Inflammatory macrophage treated with lipopolysaccharide for 1 hour (primary cell): Measurements from ENCODE around the gene SULT1B1.

ENCODE experiments used
- DNase-seq, 2 donors: peaks; one replicate each; pipeline ENCODE4 v3.0.0-alpha.2; 2020 to 2022

SULT1B1 gene

DNA sequence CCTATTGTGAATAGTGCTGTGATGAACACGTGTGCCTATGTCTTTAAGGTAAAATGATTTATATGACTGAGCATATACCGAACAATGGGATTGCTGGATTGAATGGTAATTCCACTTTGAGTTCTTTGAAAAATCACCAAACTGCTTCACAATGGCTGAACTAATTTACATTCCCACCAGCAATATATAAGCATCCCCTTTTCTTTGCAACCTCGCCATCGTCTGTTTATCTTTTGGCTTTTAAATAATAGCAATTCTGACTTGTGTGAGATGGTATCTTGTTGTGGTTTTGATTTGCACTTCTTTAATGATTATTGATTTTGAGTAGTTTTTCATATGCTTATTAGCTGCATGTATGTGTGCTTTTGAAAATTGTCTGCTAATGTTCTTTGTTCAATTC, 75.6 kb downstream of the SULT1B1 start:
- no peak for DNase-seq
